K562 (cell line): ENCODE results near the gene ZMIZ1. TPM values are rescaled to one million over a fixed set of nuclear protein-coding genes. Genes with fewer than 3 reads are reported as not detected.
A peak's percentile ranks its signal among the peaks of the same experiment; 100 is the strongest.

Experiments used
- CHD7 ChIP-seq: fragments of 200-600 bp; sonication (generic); IDR thresholded peaks from one replicate; pipeline ENCODE4 v1.6.1; 2012; ENCODE audit warnings: mild to moderate bottlenecking, low read depth, low read length, inconsistent platforms
- E2F8 ChIP-seq: fragments of 450-650 bp; IDR thresholded peaks from 2 replicates; pipeline ENCODE4 v1.7.1; 2018; ENCODE audit warnings: mild to moderate bottlenecking, low read depth; ENCODE audit not compliant: partially characterized antibody
- GABPA ChIP-seq: fragments of 200-800 bp; sonication (Bioruptor generic); conservative IDR thresholded peaks from 2 replicates; pipeline ENCODE4 v1.6.1; 2016; ENCODE audit warnings: low read depth, missing genetic modification characterization, missing compliant biosample characterization
- NFE2L1 ChIP-seq: fragments of 450-650 bp; IDR thresholded peaks from 2 replicates; pipeline ENCODE4 v1.6.1; 2016; ENCODE audit warnings: missing genetic modification characterization, low read depth, mild to moderate bottlenecking, missing compliant biosample characterization, moderate library complexity, borderline replicate concordance
- RNF2 ChIP-seq: sonication (generic); IDR thresholded peaks from 2 replicates; pipeline ENCODE4 v1.6.1; 2016
- SMARCA4 ChIP-seq: fragments of 450-650 bp; IDR thresholded peaks from 2 replicates; pipeline ENCODE4 v1.6.1; 2016
- THRB ChIP-seq: fragments of 450-650 bp; formaldehyde crosslinking; conservative IDR thresholded peaks from 2 replicates; pipeline ENCODE4 v1.4.0; 2022; ENCODE audit warnings: mild to moderate bottlenecking, missing genetic modification characterization
- YBX1 ChIP-seq: fragments of 450-650 bp; IDR thresholded peaks from 2 replicates; pipeline ENCODE4 v1.7.1; 2016; ENCODE audit warnings: mild to moderate bottlenecking
- ZC3H11A ChIP-seq: IDR thresholded peaks from 2 replicates; pipeline ENCODE4 v1.6.1; 2012; ENCODE audit warnings: low read depth, low read length, improper control_type of control experiment
- ZNF347 ChIP-seq: fragments of 450-650 bp; formaldehyde crosslinking; IDR thresholded peaks from 2 replicates; pipeline ENCODE4 v1.4.0; 2020; ENCODE audit warnings: low read depth, mild to moderate bottlenecking, moderate library complexity
- polyA plus RNA-seq, 8 experiments: library from polyadenylated mRNA; depleted of rRNA in 4 of 8; stranded (reverse) in 5 of 8; unstranded in 3 of 8; fragments of >200 nt; fragmentation: Nextera tagmentation in 2 of 8; fragmentation: Illumina TruSeq in 1 of 8; extraction: Ambion mirVana in 2 of 8; extraction: Trizol in 1 of 8; gene quantifications; 2 replicates each; pipeline versions ENCODE4 v1.2.1 to v1.2.3, GENCODE V29; 2011 to 2014; ENCODE audit warnings: inconsistent platforms in 1 of 8, missing spikeins in 1 of 8
- total RNA-seq, 7 experiments: library from RNA; depleted of rRNA in 6 of 7; stranded (reverse); fragments of >200 nt in 6 of 7; fragmentation: Illumina TruSeq in 2 of 7; extraction: Trizol in 2 of 7; gene quantifications; 2 replicates each; pipeline versions ENCODE4 v1.2.1 to v1.2.3, GENCODE V29; 2011 to 2021; ENCODE audit warnings: low replicate concordance in 1 of 7

ZMIZ1 gene
- total and polyA plus RNA-seq, 9 of the 15 experiments (the other 6 are each of a cell fraction or from before 2014, with no cell fraction given): 1.0 to 37.3 (median 4.3) TPM

GRCh38 chr10:79084012-79084971 lies 15.5 kb downstream of the ZMIZ1 start (continued):
- no peak for TF ChIP-seq CHD7
- TF ChIP-seq SMARCA4: peak; percentile 59; the same call in 1 of the 2 replicates
- no peak for TF ChIP-seq ZNF347
- peak; percentile 52; the same call in 1 of the 2 replicates for TF ChIP-seq RNF2
- TF ChIP-seq YBX1: no peak
- no peak for TF ChIP-seq ZC3H11A
- TF ChIP-seq E2F8: no peak
- TF ChIP-seq NFE2L1 (tag): no peak; the same call in 1 of the 2 replicates
- 0 out of 2 replicates have a peak, but pooled peaks have one; percentile 74 for TF ChIP-seq THRB (CRISPR knock-in tag)
- TF ChIP-seq GABPA (tag): peak; percentile 86
